KOPT-K1 (cell line): ENCODE measurements around the gene SLCO2A1.

ENCODE experiments used
- H3K27ac ChIP-seq: fragments of 200-600 bp; sonication (generic); 2 replicates; pipeline ENCODE4 v1.5.1; 2016; ENCODE audit warnings: antibody characterized with exemption, mild to moderate bottlenecking, low read depth, low read length; ENCODE audit not compliant: poor library complexity, severe bottlenecking
- H3K36me3 ChIP-seq: fragments of 200-600 bp; sonication (generic); 2 replicates; pipeline ENCODE4 v1.5.1; 2017; ENCODE audit warnings: antibody characterized with exemption, mild to moderate bottlenecking, low read length, moderate library complexity; ENCODE audit not compliant: insufficient read depth
- H3K9me3 ChIP-seq: fragments of 200-600 bp; sonication (generic); 2 replicates; pipeline ENCODE4 v1.5.1; 2017; ENCODE audit warnings: antibody characterized with exemption, low read length, mild to moderate bottlenecking; ENCODE audit not compliant: insufficient read depth, poor library complexity, severe bottlenecking

SLCO2A1 gene

DNA sequence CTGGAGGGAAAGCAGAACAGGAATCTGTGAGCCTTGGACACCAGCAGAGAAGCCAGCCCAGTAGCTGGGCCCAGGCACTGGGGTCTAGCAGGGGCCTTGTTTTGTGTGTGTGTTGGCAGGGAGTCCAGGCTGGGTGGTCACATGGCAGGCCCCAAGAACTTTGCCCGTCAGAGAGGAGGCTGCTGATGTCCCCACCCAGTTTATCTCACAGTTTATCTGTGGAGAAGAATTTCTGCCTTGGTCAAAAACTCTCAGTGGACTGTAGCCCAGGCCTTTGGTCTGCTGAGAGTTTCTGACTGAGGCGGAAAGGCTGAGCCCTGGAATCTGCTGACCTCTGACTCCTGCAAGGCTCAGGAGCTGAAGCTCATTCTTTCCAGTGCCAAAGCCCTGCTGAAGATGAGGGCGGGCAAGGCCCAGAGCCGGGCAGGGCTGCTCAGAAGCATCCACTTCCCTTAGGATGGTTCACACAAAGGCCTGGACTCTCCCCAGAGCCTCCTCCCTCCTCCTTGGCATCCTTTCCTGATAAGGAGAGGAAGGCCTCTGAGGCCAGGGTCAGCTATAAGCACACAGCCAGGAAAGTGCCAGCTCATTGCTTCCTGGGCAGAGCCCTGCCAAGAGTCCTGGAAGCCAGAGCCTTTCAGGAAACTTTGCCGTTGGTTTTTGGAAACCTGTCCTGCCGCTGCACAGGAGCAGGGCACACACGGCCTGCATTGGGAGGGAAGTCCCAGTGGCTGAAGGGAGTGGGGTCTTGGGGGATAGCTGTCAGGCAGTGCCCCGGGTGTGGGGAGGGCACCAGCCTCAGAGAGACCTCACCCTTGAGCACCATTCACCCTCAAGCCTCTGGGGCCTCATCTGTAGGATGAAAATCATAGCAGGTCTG, 37.2 kb upstream of the SLCO2A1 start:
- no peak overlapping the region for H3K27ac ChIP-seq

DNA sequence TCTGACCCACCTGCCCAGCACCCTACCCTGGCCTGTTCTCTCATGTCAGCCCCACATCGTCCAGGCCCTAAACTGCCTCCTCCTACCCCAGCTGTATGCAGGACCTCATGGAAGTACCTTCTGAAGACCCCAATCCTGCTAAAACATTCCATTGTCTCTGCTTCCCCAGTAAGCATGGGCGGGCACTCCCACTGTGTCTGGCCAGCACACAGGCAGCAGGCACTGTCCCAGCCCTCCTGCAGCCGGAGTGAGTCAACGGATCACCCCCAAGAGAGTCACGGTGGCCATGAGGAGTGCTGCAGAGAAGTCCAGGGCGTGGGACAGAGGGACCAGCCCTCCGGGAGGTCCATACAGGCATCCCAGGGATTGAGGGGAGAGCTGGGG, 36.4 kb upstream of the SLCO2A1 start:
- no peak overlapping the region for H3K27ac ChIP-seq
- no peaks in the 10 kb centered on the region for H3K9me3 ChIP-seq
- H3K36me3 ChIP-seq, result no peaks in the 10 kb centered on the region

More for the DNA sequence above, 37.2 kb upstream of the SLCO2A1 start:
- no peaks in the 10 kb centered on the region for H3K36me3 ChIP-seq
- no peaks in the 10 kb centered on the region for H3K9me3 ChIP-seq

- Histone ChIP-seq H3K36me3 (no peaks in the 10 kb centered on the region), H3K9me3 (no peaks in the 10 kb centered on the region), H3K27ac (no peak overlapping the region)
Observed at GRCh38 chr3:134065252-134066157, 35.8 kb upstream of the SLCO2A1 start.

- Histone ChIP-seq H3K27ac (no peak overlapping the region), H3K36me3 (no peaks in the 10 kb centered on the region), H3K9me3 (no peaks in the 10 kb centered on the region)
Observed at GRCh38 chr3:134064081-134064480, 34.4 kb upstream of the SLCO2A1 start.

GRCh38 chr3:134061401-134061800, 31.7 kb upstream of the SLCO2A1 start:
- Histone ChIP-seq H3K9me3 (no peaks in the 10 kb centered on the region), H3K36me3 (no peaks in the 10 kb centered on the region), H3K27ac (no peak overlapping the region)

DNA sequence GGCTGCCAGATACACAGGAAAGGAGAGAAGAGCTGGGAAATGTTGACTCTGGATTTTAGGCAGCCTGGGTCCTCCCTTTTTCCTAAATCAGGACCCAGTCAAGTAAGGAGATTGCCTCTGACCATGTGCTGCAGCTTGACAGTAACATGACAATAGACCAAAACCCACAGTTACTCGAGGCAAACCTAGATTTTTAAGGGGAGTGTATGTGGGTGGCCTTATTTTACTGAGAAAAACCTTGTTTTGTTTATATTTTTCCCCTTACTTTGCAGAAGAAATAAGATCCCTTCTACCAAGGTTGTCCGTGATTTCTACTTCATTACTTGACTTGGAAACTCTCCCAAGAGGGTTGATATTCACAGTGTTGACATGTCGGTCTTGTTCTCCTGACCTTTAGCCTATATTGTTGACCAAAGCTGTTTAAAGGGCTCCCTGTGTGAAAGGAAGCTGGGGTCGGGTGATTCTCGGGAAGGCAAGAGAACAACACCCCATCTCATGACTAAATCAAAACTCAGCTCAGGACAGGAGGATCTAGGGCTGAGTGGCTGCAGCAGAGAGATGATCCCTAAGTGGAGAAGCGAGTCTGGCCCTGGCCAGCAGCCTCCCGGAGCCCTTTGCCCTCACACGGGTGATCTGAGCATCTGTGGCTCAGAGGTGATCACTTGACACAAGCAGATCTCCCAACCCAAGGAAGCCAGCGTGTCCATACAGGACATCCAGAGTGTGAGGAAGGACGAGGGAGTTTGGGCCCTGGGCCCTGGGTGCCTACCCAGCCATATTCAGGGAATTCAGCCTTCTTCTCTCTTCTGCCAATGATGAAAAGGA, 31.0 kb upstream of the SLCO2A1 start:
- H3K36me3 ChIP-seq, result no peaks in the 10 kb centered on the region
- no peak overlapping the region for H3K27ac ChIP-seq
- no peaks in the 10 kb centered on the region for H3K9me3 ChIP-seq

- Histone ChIP-seq H3K9me3 (no peaks in the 10 kb centered on the region), H3K27ac (no peak overlapping the region), H3K36me3 (no peaks in the 10 kb centered on the region)
Observed at GRCh38 chr3:134059671-134060560, 30.2 kb upstream of the SLCO2A1 start.

DNA sequence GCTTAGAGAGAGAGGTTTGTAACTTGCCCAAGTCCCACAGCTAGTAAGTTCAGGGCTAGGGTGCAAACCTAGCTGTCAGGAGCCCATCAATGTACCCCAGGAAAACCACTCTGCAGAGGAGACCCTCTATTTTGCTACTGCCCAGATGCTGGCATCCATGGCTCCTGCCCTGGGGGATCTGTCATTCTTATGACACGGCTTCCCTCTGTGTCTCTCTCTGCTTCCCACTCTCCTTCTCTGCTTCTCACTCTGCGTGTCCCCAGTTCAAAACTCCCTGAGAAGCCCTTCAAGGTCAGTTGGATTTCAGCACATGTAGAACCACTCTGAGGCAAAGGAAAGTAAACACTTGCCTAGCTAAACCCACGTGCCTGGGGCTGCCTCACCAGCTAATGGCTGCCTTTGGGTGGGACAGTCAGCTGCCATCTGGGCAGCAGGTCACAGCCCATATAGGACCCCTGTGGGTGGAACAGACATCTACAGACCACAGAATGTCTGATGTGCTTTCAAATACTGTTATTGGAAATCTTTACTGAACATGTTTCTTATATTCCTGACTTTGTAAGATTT, 29.4 kb upstream of the SLCO2A1 start:
- no peaks in the 10 kb centered on the region for H3K9me3 ChIP-seq
- no peaks in the 10 kb centered on the region for H3K36me3 ChIP-seq
- no peak overlapping the region for H3K27ac ChIP-seq

GRCh38 chr3:134057654-134058110, 28.0 kb upstream of the SLCO2A1 start:
- H3K36me3 ChIP-seq, result no peaks in the 10 kb centered on the region
- H3K9me3 ChIP-seq, result peaks cover 6% of the 10 kb centered on the region
- H3K27ac ChIP-seq, result no peak overlapping the region

DNA sequence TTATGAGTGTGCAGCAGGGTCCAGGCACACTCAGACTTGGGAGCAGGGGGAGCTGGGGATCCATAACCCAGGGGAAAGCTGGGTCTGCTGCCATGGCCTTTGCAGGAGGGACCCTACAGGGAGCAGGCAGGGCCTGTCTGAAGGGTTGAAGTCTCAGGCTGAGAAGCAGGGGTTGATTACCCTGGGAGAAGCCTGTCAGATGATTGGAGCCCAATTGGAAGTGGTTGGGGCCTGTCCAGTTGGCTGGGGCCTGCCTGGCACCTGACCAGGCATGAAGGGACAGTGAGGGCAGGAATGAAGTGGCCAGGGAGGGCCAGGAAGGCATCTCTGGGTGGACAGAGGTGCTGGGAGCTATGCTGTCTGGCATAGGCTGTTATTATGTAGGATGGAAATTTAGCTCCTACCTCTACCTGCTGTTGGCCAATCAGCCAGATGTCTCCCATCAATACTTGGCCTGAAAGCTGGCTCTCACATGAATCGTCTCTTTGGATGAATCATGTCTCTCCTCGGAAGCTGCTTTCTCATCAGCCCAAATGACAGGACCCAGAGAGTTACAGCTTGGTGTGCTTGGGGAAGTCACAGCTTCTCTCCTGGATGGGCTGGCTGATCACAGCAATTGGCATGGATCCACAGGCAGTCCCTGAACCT, 27.4 kb upstream of the SLCO2A1 start:
- no peak overlapping the region for H3K27ac ChIP-seq
- H3K36me3 ChIP-seq, result no peaks in the 10 kb centered on the region
- H3K9me3 ChIP-seq, result peaks cover 6% of the 10 kb centered on the region

DNA sequence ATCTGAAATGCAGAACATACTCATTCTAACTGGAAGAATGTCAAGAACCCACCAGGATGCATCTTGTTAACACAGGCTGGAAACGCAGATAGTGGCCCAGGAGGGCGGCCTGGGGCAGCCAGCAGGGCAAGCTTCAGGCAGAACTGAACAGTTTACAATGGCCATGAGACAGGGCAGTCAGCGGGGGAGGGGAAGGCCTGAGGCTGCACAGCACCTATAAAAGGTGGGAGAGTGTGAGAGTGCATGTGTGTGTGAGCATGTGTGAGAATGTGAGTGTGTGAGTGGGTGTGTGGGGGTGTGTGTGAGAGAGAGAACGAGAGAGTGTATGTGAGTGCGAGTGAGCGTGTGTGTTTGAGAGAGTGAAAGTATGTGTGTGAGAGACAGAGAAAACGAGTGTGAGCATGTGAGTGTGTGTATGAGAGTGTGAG, 26.8 kb upstream of the SLCO2A1 start:
- no peak overlapping the region for H3K27ac ChIP-seq
- H3K9me3 ChIP-seq, result peaks cover 6% of the 10 kb centered on the region
- no peaks in the 10 kb centered on the region for H3K36me3 ChIP-seq

DNA sequence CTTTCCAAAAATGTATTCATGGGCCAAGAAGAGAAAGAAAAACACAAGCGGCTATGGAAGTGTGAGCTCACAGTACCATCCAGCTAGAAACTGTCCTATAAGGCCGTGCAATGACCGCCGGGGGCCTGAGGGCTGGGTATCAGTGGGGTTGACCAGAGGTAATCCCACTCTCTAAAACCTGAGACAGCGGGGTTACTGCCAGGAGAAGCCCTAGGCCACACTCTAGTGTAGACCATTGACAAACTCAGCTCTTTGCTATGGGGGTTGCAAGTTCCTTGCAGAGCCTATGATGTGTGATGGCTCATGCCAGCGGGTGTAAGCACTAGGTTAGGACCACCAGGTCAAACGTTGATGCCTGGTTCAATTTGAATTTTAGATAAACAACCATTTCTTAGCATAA, 25.9 kb upstream of the SLCO2A1 start:
- Histone ChIP-seq H3K27ac (no peak overlapping the region), H3K36me3 (no peaks in the 10 kb centered on the region), H3K9me3 (peaks cover 6% of the 10 kb centered on the region)

- Histone ChIP-seq H3K36me3 (no peaks in the 10 kb centered on the region), H3K27ac (no peak overlapping the region), H3K9me3 (peaks cover 6% of the 10 kb centered on the region)
Observed at GRCh38 chr3:134054881-134055280, 25.2 kb upstream of the SLCO2A1 start.
